Mononuclear cell (primary cell): Measurements from ENCODE around the gene QKI. TPM values are rescaled to one million over a fixed set of nuclear protein-coding genes. Genes with fewer than 3 reads are reported as not detected.

Experiments used
- H3K27me3 ChIP-seq: 2 replicates; pipeline ENCODE4 v1.6.0; 2011; ENCODE audit warnings: low read length, control low read depth; ENCODE audit not compliant: insufficient read depth
- H3K4me1 ChIP-seq: 2 replicates; pipeline ENCODE4 v1.5.1; 2011; ENCODE audit warnings: mild to moderate bottlenecking, low read length, control low read depth; ENCODE audit not compliant: insufficient read depth
- H3K4me3 ChIP-seq: 2 replicates; pipeline ENCODE4 v1.5.1; 2011; ENCODE audit warnings: mild to moderate bottlenecking, low read length, moderate library complexity
- H3K9me3 ChIP-seq: 2 replicates; pipeline ENCODE4 v1.5.1; 2011; ENCODE audit warnings: low read depth, mild to moderate bottlenecking, control low read depth, low read length
- total RNA-seq: library from RNA; depleted of rRNA; stranded (reverse); fragments of >200 nt; gene quantifications from one replicate; pipeline ENCODE4 v1.2.3, GENCODE V29; 2012

The QKI gene
- total RNA-seq, 1 donor = 167 TPM

DNA sequence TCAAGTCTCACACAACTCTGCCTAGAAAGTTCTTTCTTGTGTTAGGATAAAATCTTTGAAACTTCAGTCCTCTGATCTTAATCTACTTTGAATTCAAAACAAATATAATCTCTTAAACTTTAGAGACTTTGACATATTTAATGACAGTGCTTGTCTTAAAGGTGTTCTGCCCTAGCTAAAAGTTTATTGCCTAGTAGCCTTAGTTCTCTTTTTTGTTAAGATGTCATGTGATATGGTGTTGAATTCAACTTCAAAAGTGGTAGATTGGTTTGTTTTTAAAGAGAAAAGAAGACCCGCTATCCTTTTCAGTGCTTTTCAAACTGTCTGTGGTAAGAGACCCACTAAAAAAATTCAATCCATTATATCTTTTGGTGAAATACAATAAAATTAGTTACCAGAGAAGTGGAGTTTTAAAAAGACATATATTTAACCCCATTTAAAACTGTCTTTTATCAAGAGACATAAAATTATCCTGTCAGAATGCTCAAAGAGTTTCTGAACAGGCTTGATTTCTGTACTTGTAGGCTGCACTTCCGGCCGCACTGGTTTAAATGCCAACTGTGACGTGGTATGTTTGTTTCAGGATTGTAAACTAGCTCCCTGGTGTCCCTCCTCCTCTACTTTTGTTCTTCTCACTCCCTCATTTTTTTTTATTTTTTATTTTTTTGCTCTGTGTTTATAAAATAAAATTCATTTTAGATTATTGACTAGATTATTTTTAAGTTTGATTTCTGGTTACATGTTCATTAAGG lies 76.5 kb downstream of the QKI start:
- H3K4me3 ChIP-seq = no peak overlapping the region
- peaks cover 22% of the 10 kb centered on the region for H3K4me1 ChIP-seq
- no peaks in the 10 kb centered on the region for H3K9me3 ChIP-seq
- H3K27me3 ChIP-seq = no peaks in the 10 kb centered on the region

DNA sequence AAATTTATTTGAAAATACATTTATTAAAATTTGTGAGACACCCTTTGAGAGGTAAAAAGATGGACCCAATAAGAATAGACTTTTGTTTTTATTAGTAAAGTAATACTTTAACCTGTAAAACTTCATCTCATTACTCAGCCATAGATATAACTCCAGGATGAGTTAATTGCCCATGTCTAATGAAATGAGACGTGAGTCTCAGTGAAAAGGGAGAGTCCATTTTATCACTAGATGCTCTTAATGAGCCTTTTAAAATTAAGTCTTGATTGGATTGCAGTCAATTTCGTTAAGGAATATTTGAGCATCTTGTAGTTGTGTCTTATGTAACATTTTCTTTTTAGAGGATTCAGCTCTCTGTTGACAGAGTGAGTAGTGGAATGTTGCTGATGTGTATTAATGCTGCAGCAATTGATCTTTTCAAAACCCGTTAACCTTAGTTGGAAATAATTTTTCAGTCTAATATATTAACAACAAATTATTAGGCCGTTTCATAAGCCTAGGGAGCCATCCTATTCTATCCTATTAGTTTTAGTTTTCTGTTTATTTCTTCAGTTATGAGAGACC lies 77.3 kb downstream of the QKI start:
- peaks cover 21% of the 10 kb centered on the region for H3K4me1 ChIP-seq
- H3K9me3 ChIP-seq = no peaks in the 10 kb centered on the region
- no peak overlapping the region for H3K4me3 ChIP-seq
- H3K27me3 ChIP-seq = no peaks in the 10 kb centered on the region

DNA sequence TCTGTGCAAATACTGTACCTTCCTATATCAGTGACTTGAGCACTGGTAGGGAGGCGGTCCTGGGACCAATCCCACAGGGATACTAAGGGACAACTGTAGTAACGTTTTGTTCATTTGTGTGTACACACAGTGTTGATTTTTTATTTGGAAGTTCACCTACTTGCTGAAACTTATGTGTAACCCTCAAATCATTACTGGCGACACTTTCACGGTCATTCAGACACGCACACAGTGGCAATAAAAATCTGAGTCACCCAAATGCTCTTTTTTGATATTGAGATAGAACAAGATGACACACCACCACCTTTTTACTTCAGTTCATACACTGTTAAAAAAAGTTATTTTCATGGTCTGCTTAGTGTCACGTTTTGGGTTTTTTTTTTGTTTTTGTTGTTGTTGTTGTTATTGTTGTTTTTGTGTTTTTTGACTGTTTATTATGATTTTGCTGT lies 79.8 kb downstream of the QKI start:
- H3K27me3 ChIP-seq = no peaks in the 10 kb centered on the region
- H3K4me1 ChIP-seq = peaks cover 4% of the 10 kb centered on the region
- no peak overlapping the region for H3K4me3 ChIP-seq
- no peaks in the 10 kb centered on the region for H3K9me3 ChIP-seq

GRCh38 chr6:163496205-163496604 lies 81.7 kb downstream of the QKI start:
- no peaks in the 10 kb centered on the region for H3K27me3 ChIP-seq
- no peak overlapping the region for H3K4me3 ChIP-seq
- H3K4me1 ChIP-seq = no peaks in the 10 kb centered on the region
- H3K9me3 ChIP-seq = no peaks in the 10 kb centered on the region

DNA sequence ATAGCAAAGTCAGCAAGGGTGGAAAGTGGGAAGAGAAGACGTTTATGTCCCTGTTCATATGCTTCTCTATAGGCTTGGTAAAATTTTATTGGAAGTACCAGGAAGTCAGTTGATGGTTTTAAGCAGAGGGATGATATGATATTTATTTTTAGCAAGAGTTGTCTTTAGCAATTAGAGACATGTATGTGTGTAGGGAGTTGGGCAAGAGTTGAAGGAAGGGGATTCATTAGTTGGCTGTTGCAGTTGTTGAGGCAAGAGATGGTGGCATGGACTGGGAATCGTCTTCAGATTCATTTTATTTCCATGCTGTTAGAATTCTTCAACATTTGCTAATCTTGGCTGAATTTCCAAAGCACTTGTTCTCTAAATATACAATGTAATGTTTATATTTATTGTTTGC lies 85.6 kb downstream of the QKI start:
- H3K4me3 ChIP-seq = no peak overlapping the region
- peaks cover 6% of the 10 kb centered on the region for H3K9me3 ChIP-seq
- H3K27me3 ChIP-seq = no peaks in the 10 kb centered on the region
- H3K4me1 ChIP-seq = no peaks in the 10 kb centered on the region

- Histone ChIP-seq H3K9me3 (peaks cover 6% of the 10 kb centered on the region), H3K4me3 (no peak overlapping the region)
Measured at GRCh38 chr6:163501026-163501425, 86.5 kb downstream of the QKI start.

GRCh38 chr6:163501439-163501838 lies 86.9 kb downstream of the QKI start:
- Histone ChIP-seq H3K27me3 (no peaks in the 10 kb centered on the region), H3K4me3 (no peak overlapping the region), H3K9me3 (peaks cover 6% of the 10 kb centered on the region), H3K4me1 (no peaks in the 10 kb centered on the region)

More at GRCh38 chr6:163501026-163501425, 86.5 kb downstream of the QKI start:
- Histone ChIP-seq H3K4me1 (no peaks in the 10 kb centered on the region), H3K27me3 (no peaks in the 10 kb centered on the region)

DNA sequence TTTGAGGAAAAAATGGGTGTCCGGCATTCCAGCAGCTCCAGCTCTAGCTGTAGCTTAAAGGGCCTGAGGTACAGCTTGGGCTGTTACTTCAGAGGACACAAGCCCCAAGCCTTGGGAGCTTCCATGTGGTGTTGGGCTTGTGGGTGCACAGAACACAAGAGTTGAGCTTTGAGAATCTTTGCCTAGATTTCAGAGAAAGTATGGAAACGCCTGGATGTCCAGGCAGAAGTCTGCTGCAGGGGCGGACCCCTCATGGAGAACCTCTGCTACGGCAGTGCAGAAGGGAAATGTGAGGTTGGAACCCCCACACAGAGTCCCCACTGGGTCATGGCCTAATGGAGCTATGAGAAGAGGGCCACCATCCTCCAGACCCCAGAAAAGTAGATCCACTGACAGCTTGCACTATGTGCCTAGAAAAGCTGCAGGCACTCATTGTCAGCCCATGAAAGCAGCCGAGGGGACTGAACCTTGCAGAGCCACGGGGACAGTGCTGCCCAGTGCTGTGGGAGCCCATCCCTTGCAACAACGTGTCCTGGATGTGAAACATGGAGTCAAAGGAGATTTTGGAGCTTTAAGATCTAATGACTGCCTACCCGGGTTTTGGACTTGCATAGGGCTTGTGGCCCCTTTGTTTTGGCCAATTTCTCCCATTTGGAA lies 90.6 kb downstream of the QKI start:
- Histone ChIP-seq H3K9me3 (peaks cover 21% of the 10 kb centered on the region), H3K4me1 (no peaks in the 10 kb centered on the region), H3K4me3 (no peak overlapping the region), H3K27me3 (no peaks in the 10 kb centered on the region)

- no peak overlapping the region for H3K4me3 ChIP-seq
- H3K27me3 ChIP-seq = no peaks in the 10 kb centered on the region
- H3K9me3 ChIP-seq = peaks cover 21% of the 10 kb centered on the region
- H3K4me1 ChIP-seq = no peaks in the 10 kb centered on the region
Measured at GRCh38 chr6:163507965-163508364, 93.4 kb downstream of the QKI start.

DNA sequence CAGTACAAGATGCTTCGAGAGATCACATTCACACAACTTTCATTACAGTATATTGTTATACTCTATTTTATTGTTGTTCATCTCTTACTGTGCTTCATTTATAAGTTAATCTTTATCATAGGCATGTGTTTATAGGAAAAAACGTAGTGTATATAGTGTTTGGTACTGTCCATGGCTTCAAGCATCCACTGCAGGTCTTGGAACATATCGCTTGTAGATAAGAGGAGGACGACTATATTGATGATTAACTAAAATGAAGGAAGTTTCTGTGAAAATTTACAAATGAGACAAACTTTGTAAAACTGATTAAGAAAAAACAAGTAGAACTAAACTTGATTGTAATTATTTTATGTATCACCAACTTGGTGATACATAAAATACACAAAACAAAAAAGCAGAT lies 98.5 kb downstream of the QKI start:
- H3K4me3 ChIP-seq = no peak overlapping the region
- H3K9me3 ChIP-seq = peaks cover 3% of the 10 kb centered on the region
- no peaks in the 10 kb centered on the region for H3K27me3 ChIP-seq
- H3K4me1 ChIP-seq = no peaks in the 10 kb centered on the region

- no peaks in the 10 kb centered on the region for H3K27me3 ChIP-seq
- H3K4me1 ChIP-seq = no peaks in the 10 kb centered on the region
- no peak overlapping the region for H3K4me3 ChIP-seq
- H3K9me3 ChIP-seq = no peaks in the 10 kb centered on the region
Measured at GRCh38 chr6:163513570-163514166, 99.2 kb downstream of the QKI start.

DNA sequence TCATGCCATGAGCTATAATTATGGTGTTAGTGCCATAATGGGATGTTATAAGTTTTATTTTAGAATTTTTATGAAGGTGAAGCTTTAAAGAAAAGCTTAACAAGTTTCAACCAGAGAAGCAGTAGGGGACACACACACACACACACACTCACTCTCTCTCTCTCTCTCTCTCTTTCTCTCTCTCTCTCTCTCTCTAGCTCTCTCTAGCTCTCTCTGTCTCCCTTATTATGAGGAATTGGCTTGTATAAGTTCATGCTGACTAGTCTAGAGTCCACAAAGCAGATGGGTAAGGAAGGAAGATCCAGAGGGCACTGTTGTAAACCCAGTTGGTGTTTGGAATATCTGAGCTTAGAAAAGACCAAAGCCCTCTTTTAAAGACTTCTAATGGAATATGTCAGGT lies 102.4 kb downstream of the QKI start:
- Histone ChIP-seq H3K4me3 (no peak overlapping the region), H3K9me3 (no peaks in the 10 kb centered on the region), H3K27me3 (no peaks in the 10 kb centered on the region), H3K4me1 (no peaks in the 10 kb centered on the region)

DNA sequence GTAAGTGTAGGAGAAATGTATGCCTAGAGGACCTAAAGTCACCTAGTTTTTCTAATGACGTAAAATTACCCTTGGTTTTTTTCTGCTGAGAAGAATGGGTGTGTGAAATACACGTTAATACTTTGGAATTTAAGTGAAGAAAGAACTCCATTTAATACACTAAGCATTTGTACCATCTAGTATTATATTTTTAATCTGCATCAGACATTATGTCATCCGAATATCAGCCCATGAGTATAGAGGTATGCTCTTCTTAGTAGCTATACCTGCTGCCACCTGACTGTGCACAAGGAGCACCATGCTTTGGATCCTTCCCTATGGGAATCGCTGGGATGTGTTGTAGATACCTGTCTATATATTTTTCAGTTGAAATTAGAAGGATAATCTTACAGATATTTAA lies 106.4 kb downstream of the QKI start:
- Histone ChIP-seq H3K27me3 (no peaks in the 10 kb centered on the region), H3K9me3 (no peaks in the 10 kb centered on the region), H3K4me1 (no peaks in the 10 kb centered on the region), H3K4me3 (no peak overlapping the region)

DNA sequence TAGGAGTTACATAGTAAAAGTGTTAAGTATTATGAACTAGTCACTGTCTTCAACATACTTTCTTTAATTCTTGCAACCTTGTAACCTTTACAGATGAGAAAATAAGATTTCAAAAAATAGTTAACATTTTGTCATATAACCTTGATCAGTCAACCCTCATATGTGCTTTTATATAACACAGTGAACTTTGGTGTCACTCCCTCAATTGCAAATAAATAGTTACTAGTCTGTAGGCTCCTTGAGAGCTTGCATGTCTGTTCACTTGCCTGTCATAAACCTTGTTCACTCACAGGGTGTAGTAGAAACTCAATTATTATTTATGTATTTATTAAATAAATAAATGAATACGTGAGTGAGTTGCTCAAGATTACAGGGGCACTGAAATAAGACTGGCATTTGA lies 107.5 kb downstream of the QKI start:
- Histone ChIP-seq H3K4me3 (no peak overlapping the region), H3K9me3 (no peaks in the 10 kb centered on the region), H3K27me3 (no peaks in the 10 kb centered on the region), H3K4me1 (no peaks in the 10 kb centered on the region)

DNA sequence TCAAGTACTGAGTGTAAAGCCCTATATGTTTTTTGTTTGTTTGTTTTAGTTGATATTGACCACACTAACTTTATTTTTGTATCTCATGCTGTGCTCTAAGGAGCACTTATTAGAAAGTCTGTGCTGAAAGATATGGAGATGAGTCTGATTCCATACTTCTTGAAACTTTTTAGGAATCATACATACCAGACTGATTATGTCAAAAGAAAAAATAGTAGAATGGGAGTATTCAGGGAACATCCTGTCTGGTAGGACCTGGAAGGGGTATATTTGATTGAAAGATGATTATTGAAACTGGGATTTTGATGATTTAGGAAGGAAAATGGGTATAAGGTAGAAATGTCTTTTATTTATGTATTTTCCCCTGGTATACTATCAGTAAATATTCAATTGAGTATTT lies 111.4 kb downstream of the QKI start:
- Histone ChIP-seq H3K4me3 (no peak overlapping the region), H3K4me1 (peaks cover under 1% of the 10 kb centered on the region), H3K27me3 (no peaks in the 10 kb centered on the region), H3K9me3 (no peaks in the 10 kb centered on the region)
